Sigmoid colon (tissue), 3 donors: Measurements from ENCODE around the gene PBX3.

Experiments used
- POLR2A ChIP-seq, 2 donors: fragments of 450-650 bp; IDR thresholded peaks; one replicate each; pipeline ENCODE4 v1.6.1; 2016; ENCODE audit warnings: antibody characterized with exemption in 2 of 2, mild to moderate bottlenecking in 2 of 2, moderate library complexity in 2 of 2
- TF ChIP-seq, protein P1 (sequence below), 4 experiments: fragments of 450-650 bp in 3 of 4; fragments of 200-600 bp in 1 of 4; IDR thresholded peaks; one replicate each; pipeline ENCODE4 v1.5.1; 2016 to 2019; ENCODE audit warnings: antibody characterized with exemption in 4 of 4, mild to moderate bottlenecking in 3 of 4, moderate library complexity in 2 of 4

DNA sequence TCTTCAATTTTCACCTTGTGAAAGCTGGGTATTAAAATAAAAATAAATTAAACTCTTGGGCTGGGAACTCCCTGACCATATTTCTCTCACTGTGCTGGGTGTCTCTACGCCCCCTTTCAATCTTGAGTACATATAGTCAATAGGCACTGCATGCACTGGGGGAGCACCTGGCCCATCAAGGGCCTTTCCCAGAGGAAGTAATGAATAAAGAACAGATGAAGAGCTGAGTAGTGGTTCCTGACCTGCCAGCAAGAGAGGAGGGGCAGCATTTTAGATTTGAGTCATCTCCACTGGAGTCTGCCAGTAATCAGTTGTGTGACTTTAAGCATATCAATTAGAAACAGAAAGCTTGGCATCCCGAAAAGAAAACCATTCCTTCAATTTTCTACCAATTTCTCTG, 46.4 kb upstream of the PBX3 start:
- TF ChIP-seq, protein P1, sequence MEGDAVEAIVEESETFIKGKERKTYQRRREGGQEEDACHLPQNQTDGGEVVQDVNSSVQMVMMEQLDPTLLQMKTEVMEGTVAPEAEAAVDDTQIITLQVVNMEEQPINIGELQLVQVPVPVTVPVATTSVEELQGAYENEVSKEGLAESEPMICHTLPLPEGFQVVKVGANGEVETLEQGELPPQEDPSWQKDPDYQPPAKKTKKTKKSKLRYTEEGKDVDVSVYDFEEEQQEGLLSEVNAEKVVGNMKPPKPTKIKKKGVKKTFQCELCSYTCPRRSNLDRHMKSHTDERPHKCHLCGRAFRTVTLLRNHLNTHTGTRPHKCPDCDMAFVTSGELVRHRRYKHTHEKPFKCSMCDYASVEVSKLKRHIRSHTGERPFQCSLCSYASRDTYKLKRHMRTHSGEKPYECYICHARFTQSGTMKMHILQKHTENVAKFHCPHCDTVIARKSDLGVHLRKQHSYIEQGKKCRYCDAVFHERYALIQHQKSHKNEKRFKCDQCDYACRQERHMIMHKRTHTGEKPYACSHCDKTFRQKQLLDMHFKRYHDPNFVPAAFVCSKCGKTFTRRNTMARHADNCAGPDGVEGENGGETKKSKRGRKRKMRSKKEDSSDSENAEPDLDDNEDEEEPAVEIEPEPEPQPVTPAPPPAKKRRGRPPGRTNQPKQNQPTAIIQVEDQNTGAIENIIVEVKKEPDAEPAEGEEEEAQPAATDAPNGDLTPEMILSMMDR (IDR thresholded peaks at IDR 0.05), result no peak
- TF ChIP-seq POLR2A (IDR thresholded peaks at IDR 0.05), result no peak
